OCI-LY3 (cell line): ENCODE results near the gene CHST11.

Experiments used
- EZH2phosphoT487 ChIP-seq: fragments of 200-600 bp; shearing (Covaris generic); IDR thresholded peaks from 2 replicates; pipeline ENCODE4 v1.6.1; 2018; ENCODE audit warnings: antibody characterized with exemption, mixed run types, low read depth
- TF ChIP-seq, protein P1 (sequence below): fragments of 200-600, 300-600 bp; sonication (generic); IDR thresholded peaks from 2 replicates; pipeline ENCODE4 v1.5.1; 2014; ENCODE audit warnings: antibody characterized with exemption, low read length, low read depth

DNA sequence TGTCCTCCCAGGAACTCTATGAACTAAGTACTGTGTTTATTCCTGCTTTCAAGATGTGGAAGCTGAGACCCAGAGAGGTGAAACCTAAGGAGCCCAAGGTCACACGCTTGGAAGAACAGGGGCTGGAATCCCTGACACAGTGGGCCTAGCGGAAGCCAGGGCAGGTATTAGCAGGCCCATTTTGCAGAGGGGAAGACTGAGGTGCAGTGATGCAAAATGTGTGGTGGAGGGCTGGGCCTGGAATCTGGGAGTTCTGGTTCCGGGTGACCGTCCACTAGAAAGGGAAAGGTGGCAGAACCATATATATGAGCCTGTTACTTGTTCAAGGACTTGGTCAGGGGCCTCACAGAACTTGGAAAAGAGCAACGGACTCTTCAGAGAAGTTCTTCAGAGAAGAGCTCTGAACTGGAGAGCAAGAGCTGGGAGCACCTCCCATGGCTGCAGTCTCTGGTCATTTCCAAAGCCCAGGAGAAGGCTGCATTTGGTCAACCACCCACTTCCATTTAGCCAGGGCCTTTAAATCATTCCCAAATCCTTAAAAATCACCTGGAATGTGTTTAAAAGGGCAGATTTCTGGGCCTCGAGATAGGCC is 119.5 kb downstream of the CHST11 start:
- TF ChIP-seq, protein P1, sequence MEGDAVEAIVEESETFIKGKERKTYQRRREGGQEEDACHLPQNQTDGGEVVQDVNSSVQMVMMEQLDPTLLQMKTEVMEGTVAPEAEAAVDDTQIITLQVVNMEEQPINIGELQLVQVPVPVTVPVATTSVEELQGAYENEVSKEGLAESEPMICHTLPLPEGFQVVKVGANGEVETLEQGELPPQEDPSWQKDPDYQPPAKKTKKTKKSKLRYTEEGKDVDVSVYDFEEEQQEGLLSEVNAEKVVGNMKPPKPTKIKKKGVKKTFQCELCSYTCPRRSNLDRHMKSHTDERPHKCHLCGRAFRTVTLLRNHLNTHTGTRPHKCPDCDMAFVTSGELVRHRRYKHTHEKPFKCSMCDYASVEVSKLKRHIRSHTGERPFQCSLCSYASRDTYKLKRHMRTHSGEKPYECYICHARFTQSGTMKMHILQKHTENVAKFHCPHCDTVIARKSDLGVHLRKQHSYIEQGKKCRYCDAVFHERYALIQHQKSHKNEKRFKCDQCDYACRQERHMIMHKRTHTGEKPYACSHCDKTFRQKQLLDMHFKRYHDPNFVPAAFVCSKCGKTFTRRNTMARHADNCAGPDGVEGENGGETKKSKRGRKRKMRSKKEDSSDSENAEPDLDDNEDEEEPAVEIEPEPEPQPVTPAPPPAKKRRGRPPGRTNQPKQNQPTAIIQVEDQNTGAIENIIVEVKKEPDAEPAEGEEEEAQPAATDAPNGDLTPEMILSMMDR = no peak
- TF ChIP-seq EZH2phosphoT487 = no peak
